Neuron (in vitro differentiated cells): ENCODE results near the gene PITPNC1.

Experiments used
- H2AFZ ChIP-seq: one replicate; pipeline ENCODE4 v1.6.1; 2013; ENCODE audit warnings: low read depth, mild to moderate bottlenecking, inconsistent platforms, low read length, moderate library complexity
- H3K27me3 ChIP-seq: one replicate; pipeline ENCODE4 v1.6.1; 2013; ENCODE audit warnings: low read length; ENCODE audit not compliant: insufficient read depth
- H3K36me3 ChIP-seq: one replicate; pipeline ENCODE4 v1.6.1; 2013; ENCODE audit warnings: low read length; ENCODE audit not compliant: insufficient read depth
- H3K4me1 ChIP-seq: one replicate; pipeline ENCODE4 v1.6.1; 2013; ENCODE audit warnings: low read length; ENCODE audit not compliant: insufficient read depth
- H3K4me3 ChIP-seq: 2 replicates; pipeline ENCODE4 v1.5.1; 2013; ENCODE audit warnings: mild to moderate bottlenecking, low read length, moderate library complexity
- H3K9me3 ChIP-seq: one replicate; pipeline ENCODE4 v1.6.1; 2013; ENCODE audit warnings: low read length

Gene PITPNC1

DNA sequence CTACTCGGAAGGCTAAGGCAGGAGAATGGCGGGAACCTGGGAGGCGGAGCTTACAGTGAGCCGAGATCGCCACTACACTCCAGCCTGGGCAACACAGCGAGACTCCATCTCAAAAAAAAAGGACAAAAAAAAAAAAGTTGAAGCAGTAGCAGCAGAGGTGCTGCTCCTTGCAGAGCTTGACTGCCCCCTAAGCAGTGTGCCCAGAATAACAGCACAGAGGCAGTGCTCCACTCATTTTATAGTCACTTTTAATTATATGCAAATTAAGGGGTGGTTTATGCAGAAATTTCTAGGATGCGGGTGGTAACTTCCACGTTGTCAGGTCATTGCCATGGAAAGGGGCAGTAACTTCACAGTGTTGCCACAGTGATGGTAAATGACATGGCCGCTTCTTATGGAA is 286.4 kb downstream of the PITPNC1 start:
- H3K4me1 ChIP-seq = no peaks in the 10 kb centered on the region
- H3K27me3 ChIP-seq = no peaks in the 10 kb centered on the region
- no peak overlapping the region for H3K4me3 ChIP-seq
- H3K9me3 ChIP-seq = no peaks in the 10 kb centered on the region
- no peak overlapping the region for H2AFZ ChIP-seq
- no peaks in the 10 kb centered on the region for H3K36me3 ChIP-seq

DNA sequence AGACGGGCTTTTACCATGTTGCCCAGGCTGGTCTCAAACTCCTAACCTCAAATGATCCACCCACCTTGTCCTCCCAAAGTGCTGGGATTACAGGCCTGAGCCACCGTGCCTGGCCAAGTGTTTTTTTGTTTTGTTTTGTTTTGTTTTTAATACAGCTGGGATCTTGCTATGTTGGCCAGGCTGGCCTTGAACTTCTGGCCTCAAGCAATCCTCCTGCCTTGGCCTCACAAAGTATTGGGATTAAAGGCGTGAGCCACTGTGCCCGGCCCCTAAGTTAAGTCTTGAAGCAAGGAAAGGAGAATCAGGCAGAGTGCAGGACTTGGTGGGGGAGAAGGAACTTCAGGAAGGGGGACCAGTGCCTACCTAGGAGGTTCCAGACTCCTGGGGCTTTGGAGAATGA is 288.9 kb downstream of the PITPNC1 start:
- Histone ChIP-seq H3K36me3 (no peaks in the 10 kb centered on the region), H3K4me1 (no peaks in the 10 kb centered on the region), H3K4me3 (no peak overlapping the region), H3K9me3 (no peaks in the 10 kb centered on the region), H2AFZ (no peak overlapping the region), H3K27me3 (no peaks in the 10 kb centered on the region)

DNA sequence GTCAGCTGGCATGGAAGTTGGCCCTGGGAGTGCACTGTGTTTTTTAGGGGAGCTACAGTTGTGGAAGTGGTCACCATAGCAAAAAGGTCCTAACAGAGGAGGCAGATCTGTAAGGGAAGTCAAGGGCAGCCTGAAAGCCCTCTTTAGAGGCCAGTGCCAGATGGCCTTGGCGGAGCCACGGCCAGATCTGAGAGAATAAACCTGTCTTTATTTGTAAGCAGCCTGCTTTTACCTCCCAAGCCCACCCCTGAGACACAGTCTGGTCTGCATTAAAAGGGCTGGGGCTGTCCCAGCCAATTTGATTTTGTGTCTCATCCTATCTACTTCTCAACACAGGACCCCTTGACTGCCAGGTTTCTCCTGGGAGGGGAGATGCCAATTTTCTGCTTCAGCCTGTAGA is 289.6 kb downstream of the PITPNC1 start:
- H2AFZ ChIP-seq = no peak overlapping the region
- no peaks in the 10 kb centered on the region for H3K4me1 ChIP-seq
- no peaks in the 10 kb centered on the region for H3K27me3 ChIP-seq
- H3K9me3 ChIP-seq = no peaks in the 10 kb centered on the region
- H3K36me3 ChIP-seq = no peaks in the 10 kb centered on the region
- H3K4me3 ChIP-seq = no peak overlapping the region

DNA sequence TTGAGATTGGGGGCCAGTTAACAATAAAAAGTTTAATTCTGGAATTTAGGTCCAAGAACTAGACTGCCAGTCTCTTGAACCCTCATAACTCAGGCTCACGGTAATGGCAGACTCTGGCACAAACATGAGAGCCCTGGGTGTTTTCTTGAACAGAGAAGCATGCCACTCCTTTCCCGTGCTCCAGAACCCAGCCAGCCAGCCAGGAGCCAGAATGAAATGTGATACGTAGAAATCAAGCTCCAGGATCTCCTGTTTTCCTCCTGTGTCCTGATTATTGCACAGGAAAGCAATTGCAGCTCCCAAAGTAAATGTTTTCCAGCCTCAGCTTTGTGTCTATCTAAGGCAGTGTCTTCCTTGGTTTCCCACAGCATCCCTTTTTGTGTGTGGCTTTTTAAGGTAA is 294.4 kb downstream of the PITPNC1 start:
- Histone ChIP-seq H3K4me1 (no peaks in the 10 kb centered on the region), H3K36me3 (no peaks in the 10 kb centered on the region), H2AFZ (no peak overlapping the region), H3K4me3 (no peak overlapping the region), H3K9me3 (no peaks in the 10 kb centered on the region), H3K27me3 (no peaks in the 10 kb centered on the region)

DNA sequence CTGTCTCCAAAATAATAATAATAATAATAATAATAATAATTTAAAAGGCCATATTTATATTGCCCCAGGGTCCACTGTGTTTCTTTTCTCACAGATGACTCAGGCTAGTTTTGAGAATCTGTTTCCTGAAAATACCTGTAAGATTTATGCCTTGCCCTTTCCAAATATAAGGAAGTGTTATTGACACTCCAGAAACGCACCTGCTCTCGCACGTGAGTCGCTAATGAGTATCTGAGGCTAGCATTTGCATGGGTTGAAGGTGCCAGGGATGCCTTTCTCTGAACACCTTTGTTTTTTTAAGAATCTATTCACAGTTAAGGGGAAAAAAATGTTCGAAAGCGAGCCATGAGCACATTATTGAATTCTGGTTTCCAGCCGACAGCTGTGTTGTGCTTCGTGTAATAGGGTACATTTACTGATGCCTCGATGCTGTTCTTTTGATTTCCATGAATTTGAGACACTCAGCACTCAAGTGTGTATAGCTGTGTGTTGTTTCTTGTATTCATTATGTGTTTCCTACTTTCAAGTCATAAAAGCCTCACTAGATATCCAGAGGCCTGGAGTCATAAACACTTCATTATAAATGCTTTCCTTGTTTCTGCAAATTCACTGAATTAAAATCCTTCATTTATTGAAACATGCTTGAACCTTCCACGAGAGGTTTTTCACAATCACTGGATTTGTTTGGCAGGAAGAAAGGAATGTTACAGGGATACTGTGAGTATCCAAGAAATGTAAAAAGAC is 295.7 kb downstream of the PITPNC1 start:
- Histone ChIP-seq H2AFZ (no peak overlapping the region), H3K9me3 (no peaks in the 10 kb centered on the region), H3K36me3 (no peaks in the 10 kb centered on the region), H3K4me1 (no peaks in the 10 kb centered on the region), H3K27me3 (no peaks in the 10 kb centered on the region), H3K4me3 (no peak overlapping the region)

DNA sequence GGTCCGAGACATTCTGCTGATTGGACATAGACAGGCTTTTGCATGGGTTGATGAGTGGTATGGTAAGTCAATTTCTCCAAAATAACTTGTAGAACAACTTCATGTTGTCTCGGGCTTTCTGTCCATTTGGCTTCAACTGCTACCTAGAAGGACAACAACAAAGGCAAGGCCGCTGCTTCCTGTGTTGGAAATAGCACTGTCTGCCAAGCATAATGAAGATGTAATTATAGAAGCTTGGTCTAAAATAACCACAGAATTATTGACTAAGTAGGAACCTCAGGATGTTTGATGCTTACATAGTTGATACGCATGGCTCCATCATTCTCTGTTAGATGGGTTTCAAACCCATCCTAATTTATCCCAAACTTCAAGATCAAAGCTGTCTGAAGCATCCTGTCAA is 298.4 kb downstream of the PITPNC1 start:
- Histone ChIP-seq H3K9me3 (no peaks in the 10 kb centered on the region), H3K36me3 (no peaks in the 10 kb centered on the region), H3K4me1 (no peaks in the 10 kb centered on the region), H3K4me3 (no peak overlapping the region), H3K27me3 (no peaks in the 10 kb centered on the region), H2AFZ (no peak overlapping the region)

DNA sequence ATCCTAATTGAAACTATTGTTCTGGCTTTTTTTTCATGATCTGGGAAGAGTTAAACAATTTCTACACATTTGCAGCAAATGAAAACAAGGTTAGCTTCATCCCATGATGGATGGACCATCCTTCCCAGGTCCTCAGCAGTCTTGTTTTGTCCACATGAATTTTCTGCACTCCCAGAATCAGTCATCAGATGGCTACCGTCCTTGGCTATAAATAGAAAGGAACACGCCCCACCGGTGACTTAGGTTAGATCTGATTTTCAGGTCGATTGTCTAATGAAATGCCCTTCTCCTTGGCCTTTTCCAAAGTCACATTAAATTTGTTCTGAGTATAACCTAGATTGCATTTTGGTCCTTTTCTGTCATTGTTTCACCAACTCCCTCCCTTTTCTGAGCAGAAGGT is 299.2 kb downstream of the PITPNC1 start:
- H2AFZ ChIP-seq = no peak overlapping the region
- H3K27me3 ChIP-seq = no peaks in the 10 kb centered on the region
- no peak overlapping the region for H3K4me3 ChIP-seq
- H3K36me3 ChIP-seq = no peaks in the 10 kb centered on the region
- H3K4me1 ChIP-seq = peaks cover 3% of the 10 kb centered on the region
- H3K9me3 ChIP-seq = no peaks in the 10 kb centered on the region

DNA sequence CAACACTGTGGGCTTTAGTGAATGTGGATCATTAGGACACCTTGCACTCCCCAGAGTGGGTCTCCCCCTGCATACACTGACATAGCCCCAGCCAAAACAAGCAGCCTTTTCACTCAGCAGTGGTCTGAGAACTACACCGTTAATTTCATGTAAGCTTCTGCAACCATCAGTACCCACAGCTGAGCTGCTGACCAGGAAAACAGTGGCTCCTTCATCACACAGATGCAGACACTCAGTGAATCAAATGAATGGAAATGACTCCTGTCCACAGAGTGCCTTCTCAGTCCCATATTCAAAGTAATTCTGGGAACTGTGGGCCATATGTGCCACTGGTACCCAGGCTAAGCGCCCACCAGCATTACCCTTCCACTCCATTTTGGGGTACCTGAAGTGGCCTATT is 301.3 kb downstream of the PITPNC1 start:
- Histone ChIP-seq H3K4me1 (peaks cover 3% of the 10 kb centered on the region), H3K36me3 (no peaks in the 10 kb centered on the region), H3K27me3 (no peaks in the 10 kb centered on the region), H3K4me3 (no peak overlapping the region), H2AFZ (no peak overlapping the region), H3K9me3 (no peaks in the 10 kb centered on the region)

DNA sequence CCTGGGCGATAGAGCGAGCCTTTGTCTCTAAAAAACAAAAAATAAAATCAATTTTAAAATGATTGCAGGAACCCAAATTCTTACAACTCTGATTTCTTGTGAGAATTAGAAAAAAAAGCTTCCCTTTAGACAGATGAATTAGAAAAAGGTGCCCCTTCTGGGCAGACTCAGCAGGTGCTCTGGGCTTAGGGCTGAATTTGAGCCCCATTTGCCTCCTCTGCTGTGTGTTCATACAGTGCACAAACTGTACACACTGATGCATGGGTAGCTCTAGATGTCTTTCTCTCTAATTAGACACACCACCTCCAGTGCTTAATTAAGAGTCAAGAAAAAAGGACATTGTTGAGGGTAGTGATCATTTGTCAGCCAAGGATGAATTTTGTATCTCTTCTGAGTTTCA is 302.1 kb downstream of the PITPNC1 start:
- Histone ChIP-seq H2AFZ (no peak overlapping the region), H3K27me3 (no peaks in the 10 kb centered on the region), H3K9me3 (no peaks in the 10 kb centered on the region), H3K4me3 (no peak overlapping the region), H3K36me3 (no peaks in the 10 kb centered on the region), H3K4me1 (peaks cover 3% of the 10 kb centered on the region)

DNA sequence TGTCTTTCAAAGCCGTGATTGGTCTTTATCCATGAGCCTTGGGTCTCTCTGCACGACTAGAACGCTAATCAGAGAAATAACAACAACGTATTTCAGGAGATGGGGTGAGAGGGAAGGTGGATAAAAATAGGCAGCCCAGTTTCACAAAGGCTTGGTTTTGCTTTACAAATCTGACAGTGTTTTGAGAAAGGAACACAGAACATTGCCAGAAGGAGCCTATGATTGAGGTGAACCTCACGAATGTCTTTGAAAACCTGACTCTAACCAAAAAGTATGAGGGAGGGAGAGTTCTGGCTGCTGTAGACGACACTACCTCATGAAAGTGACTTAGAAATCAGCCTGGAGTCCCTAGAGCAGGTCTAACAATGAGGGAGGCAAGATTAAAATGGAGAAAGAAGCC is 302.6 kb downstream of the PITPNC1 start:
- Histone ChIP-seq H2AFZ (no peak overlapping the region), H3K4me1 (peaks cover 3% of the 10 kb centered on the region), H3K36me3 (no peaks in the 10 kb centered on the region), H3K27me3 (no peaks in the 10 kb centered on the region), H3K4me3 (no peak overlapping the region), H3K9me3 (no peaks in the 10 kb centered on the region)

DNA sequence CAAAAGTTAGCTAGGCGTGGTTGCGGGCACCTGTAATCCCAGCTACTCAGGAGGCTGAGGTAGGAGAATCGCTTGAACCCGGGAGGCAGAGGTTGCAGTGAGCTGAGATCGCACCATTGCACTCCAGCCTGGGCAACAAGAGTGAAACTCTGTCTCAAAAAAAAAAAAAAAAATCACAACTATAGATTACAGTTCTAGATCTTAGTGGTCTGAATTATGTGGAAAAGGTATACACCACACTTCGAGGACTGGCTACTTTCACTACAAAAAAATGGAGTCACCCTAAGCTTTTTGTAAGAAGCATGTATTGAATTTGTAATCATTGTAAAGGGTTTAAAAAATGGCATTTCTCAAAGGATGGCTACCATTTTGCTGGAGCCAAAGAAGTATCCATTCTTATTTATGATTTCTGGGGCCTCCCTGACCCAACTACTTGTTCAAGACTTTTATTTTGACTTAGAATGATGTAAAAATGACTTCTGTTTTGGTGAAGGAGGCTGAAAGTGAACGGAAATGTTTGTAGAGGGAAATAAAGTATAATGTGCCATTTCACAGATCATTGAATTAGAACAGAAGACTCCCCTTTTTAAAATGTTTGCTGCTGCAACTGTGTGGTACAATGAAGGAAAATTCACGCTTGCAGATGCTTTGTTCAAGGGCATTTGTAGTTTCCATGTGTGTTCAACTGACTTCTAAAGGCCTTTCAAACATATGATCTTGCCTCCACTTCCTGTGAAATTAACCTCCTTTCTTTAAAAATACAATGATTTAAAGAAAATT is 303.6 kb downstream of the PITPNC1 start:
- Histone ChIP-seq H3K36me3 (no peaks in the 10 kb centered on the region), H3K4me3 (no peak overlapping the region), H3K27me3 (no peaks in the 10 kb centered on the region), H2AFZ (no peak overlapping the region), H3K9me3 (no peaks in the 10 kb centered on the region), H3K4me1 (peaks cover 3% of the 10 kb centered on the region)

DNA sequence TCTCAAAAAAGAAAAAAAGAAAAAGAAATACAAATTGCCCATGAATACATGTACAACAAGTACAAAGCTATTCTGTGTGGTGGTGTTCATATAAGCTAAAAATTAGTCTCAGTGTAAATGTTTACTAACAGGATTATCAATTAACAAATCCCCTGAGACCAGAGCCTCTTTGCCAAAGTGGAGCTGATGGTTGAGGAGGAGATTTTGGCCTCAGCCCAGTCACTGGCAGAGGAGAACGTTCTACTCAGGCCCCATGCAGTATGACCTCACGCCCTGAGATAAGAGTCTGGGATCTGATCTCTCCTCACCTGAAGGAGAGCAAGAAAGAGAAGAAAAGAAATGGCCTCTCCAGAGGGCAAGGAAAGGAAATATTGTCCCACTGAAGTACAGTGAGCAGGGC is 305.1 kb downstream of the PITPNC1 start:
- Histone ChIP-seq H3K9me3 (no peaks in the 10 kb centered on the region), H3K4me3 (no peak overlapping the region), H2AFZ (no peak overlapping the region), H3K27me3 (no peaks in the 10 kb centered on the region), H3K36me3 (no peaks in the 10 kb centered on the region), H3K4me1 (peaks cover 7% of the 10 kb centered on the region)

DNA sequence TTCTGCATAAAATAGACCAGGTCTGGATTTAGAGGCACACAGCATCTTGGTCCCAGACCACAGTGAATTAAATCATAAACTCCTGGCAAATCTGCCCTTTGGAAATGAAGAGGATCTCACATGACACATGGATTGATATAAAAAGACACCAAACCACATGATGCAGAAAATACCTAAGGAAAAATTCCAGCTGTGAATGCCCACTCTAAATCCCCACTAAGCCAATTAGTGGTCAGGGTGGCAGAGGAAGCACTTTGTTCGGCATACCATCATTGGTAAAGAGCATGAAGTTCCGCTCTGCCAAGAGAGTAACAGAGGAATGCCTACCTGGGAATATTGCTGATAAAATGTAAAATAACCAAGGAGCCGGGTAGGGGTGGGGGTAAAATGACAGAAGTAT is 308.3 kb downstream of the PITPNC1 start:
- no peaks in the 10 kb centered on the region for H3K27me3 ChIP-seq
- no peak overlapping the region for H2AFZ ChIP-seq
- H3K36me3 ChIP-seq = no peaks in the 10 kb centered on the region
- H3K4me1 ChIP-seq = peaks cover 8% of the 10 kb centered on the region
- H3K4me3 ChIP-seq = no peak overlapping the region
- H3K9me3 ChIP-seq = no peaks in the 10 kb centered on the region
